ENCODE results near the gene TIAL1. TPM values are rescaled to one million over a fixed set of nuclear protein-coding genes. Genes with fewer than 3 reads are reported as not detected.

TIAL1 gene
- total RNA-seq, 1 experiment from 2014 or later: 174 TPM

DNA sequence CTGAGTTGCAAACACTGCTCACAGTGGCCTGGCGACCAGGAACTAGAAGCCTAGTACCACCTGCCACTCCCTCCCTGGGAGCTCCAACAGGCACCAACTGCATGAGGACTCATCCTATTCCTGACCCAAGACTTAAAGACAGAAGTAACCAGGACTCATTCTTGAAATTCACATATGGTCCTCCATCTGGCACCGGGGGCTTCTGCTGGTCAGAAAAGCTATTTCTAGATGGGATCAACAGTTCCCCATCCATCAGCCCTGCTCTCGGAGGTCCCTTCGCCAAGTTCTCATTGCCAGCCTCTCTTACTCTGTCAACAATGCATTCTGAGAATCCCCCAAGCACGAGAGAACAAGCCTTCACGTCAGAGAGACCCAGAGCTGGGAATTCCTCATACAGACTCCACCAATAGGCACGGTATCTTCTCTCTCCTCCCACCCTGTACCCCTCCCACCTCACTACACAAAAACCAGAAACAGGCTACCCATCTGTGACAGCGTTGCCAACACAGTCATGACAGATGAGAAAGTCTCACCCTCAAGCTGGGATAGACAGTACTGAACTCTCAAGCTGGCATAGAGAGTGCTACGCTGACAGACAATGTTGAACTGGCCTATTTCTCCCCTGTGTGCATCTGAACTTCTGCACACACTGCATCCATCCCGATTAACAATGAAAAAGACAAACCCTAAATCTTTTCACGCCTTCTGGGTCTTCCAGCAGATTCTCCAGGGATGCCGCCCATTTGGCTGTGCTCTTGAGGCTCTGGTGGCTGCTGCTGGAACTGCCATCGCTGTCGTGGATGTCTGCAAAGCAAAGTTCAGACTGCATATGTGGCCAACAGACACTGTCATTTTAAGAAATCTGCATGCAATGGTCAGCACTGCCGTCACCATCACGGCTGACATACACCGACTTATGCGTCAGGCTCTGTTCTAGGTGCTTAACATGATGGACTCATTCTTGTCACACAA, 69.9 kb downstream of the TIAL1 start:
- TF ChIP-seq, protein P1, sequence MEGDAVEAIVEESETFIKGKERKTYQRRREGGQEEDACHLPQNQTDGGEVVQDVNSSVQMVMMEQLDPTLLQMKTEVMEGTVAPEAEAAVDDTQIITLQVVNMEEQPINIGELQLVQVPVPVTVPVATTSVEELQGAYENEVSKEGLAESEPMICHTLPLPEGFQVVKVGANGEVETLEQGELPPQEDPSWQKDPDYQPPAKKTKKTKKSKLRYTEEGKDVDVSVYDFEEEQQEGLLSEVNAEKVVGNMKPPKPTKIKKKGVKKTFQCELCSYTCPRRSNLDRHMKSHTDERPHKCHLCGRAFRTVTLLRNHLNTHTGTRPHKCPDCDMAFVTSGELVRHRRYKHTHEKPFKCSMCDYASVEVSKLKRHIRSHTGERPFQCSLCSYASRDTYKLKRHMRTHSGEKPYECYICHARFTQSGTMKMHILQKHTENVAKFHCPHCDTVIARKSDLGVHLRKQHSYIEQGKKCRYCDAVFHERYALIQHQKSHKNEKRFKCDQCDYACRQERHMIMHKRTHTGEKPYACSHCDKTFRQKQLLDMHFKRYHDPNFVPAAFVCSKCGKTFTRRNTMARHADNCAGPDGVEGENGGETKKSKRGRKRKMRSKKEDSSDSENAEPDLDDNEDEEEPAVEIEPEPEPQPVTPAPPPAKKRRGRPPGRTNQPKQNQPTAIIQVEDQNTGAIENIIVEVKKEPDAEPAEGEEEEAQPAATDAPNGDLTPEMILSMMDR (IDR thresholded peaks at IDR 0.05; ENCODE audit: insufficient read depth in 1 of 2, low read depth in 1 of 2, low read length in 1 of 2, severe bottlenecking in 1 of 2, unreplicated experiment in 1 of 2): peak; percentile 25 to 41
- H3K4me1 ChIP-seq: no peaks in the 10 kb centered on the region
- no peaks in the 10 kb centered on the region for H3K27me3 Mint-ChIP-seq (ENCODE audit: insufficient read depth, unreplicated experiment)
- H3K36me3 ChIP-seq (ENCODE audit: control insufficient read depth, insufficient read depth, low read length): no peaks in the 10 kb centered on the region
- no peak overlapping the region for H3K27ac Mint-ChIP-seq (ENCODE audit: unreplicated experiment)
- no peaks in the 10 kb centered on the region for H3K9me3 Mint-ChIP-seq (ENCODE audit: unreplicated experiment)
- no peaks in the 10 kb centered on the region for H3K9me3 ChIP-seq
- ChIA-PET POLR2A (no interaction called here), CTCF (no interaction called here)
- H3K4me3 Mint-ChIP-seq (ENCODE audit: unreplicated experiment): no peak overlapping the region
- intact Hi-C loops (cut with micrococcal nuclease; ENCODE audit: unreplicated experiment): no loop called here
- no peaks in the 10 kb centered on the region for H3K4me1 Mint-ChIP-seq (ENCODE audit: low read depth, unreplicated experiment)
- H3K36me3 Mint-ChIP-seq (ENCODE audit: insufficient read depth, unreplicated experiment): peaks cover 7% of the 10 kb centered on the region
- H3K27me3 ChIP-seq (replicated peaks; ENCODE audit: control insufficient read depth, insufficient read depth, low read length): no peaks in the 10 kb centered on the region
- BruUV-seq (replicated peaks): no TSS peak
- no peak overlapping the region for H3K4me3 ChIP-seq (ENCODE audit: low read depth, low read length)
- peak in 1 of 2 experiments; percentile 18 for DNase-seq

DNA sequence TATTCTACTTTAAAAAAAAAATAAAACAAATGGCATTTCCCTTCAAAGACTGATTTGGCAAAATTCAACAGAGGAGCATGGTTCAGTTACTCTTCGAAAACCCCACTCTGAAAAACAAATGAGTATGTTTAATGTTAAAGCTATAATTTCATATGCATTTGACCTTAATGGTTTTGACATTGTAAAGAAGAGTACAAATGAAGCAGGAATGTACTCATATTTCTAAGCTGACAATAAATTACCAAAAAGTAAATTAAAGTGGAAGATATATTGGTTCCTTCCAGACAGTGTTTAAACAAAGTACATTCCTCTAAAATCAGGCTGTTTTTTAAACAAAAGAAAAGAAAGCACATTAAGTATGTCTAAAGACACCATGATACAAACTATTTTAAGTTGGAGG, 70.6 kb downstream of the TIAL1 start:
- H3K36me3 Mint-ChIP-seq (ENCODE audit: insufficient read depth, unreplicated experiment): peaks cover 7% of the 10 kb centered on the region
- POLR2A ChIA-PET: no interaction called here
- CTCF ChIA-PET: no interaction called here
- no peak overlapping the region for H3K27ac Mint-ChIP-seq (ENCODE audit: unreplicated experiment)
- no peaks in the 10 kb centered on the region for H3K9me3 Mint-ChIP-seq (ENCODE audit: unreplicated experiment)
- Histone ChIP-seq H3K4me1 (no peaks in the 10 kb centered on the region), H3K4me3 (ENCODE audit: low read depth, low read length) (no peak overlapping the region), H3K27me3 (replicated peaks; ENCODE audit: control insufficient read depth, insufficient read depth, low read length) (no peaks in the 10 kb centered on the region), H3K36me3 (ENCODE audit: control insufficient read depth, insufficient read depth, low read length) (no peaks in the 10 kb centered on the region), H3K9me3 (no peaks in the 10 kb centered on the region)
- intact Hi-C loops (cut with micrococcal nuclease; ENCODE audit: unreplicated experiment): no loop called here
- no TSS peak for BruUV-seq (replicated peaks)
- TF ChIP-seq, protein P1 (IDR thresholded peaks at IDR 0.05; ENCODE audit: insufficient read depth in 1 of 2, low read depth in 1 of 2, low read length in 1 of 2, severe bottlenecking in 1 of 2, unreplicated experiment in 1 of 2): no peak
- H3K4me3 Mint-ChIP-seq (ENCODE audit: unreplicated experiment): no peak overlapping the region
- no peak for DNase-seq
- H3K4me1 Mint-ChIP-seq (ENCODE audit: low read depth, unreplicated experiment): no peaks in the 10 kb centered on the region
- H3K27me3 Mint-ChIP-seq (ENCODE audit: insufficient read depth, unreplicated experiment): no peaks in the 10 kb centered on the region

DNA sequence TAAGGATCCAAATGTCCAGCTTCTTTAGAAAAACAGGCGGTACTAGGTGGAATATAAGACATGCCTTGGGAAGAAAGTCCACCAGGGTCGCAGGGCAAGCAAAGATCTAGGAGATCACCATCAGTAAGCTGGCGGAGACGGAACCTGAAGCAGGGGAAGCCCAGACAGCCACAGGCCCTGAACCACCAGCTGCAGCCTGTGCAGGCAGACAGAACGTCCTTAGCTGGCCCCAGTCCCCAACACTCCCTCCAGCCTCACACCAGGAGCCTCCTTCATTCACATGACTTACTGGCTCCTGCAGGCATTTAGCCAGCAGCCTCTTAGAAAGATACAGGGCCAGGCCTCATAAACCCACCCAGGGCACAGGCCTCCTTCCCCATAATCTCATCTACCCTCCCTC, 71.6 kb downstream of the TIAL1 start:
- Mint-ChIP-seq H3K4me1 (ENCODE audit: low read depth, unreplicated experiment) (no peaks in the 10 kb centered on the region), H3K27ac (ENCODE audit: unreplicated experiment) (no peak overlapping the region), H3K9me3 (ENCODE audit: unreplicated experiment) (no peaks in the 10 kb centered on the region), H3K4me3 (ENCODE audit: unreplicated experiment) (no peak overlapping the region), H3K27me3 (ENCODE audit: insufficient read depth, unreplicated experiment) (no peaks in the 10 kb centered on the region), H3K36me3 (ENCODE audit: insufficient read depth, unreplicated experiment) (peaks cover 7% of the 10 kb centered on the region)
- TF ChIP-seq, protein P1 (IDR thresholded peaks at IDR 0.05; ENCODE audit: insufficient read depth in 1 of 2, low read depth in 1 of 2, low read length in 1 of 2, severe bottlenecking in 1 of 2, unreplicated experiment in 1 of 2): no peak
- CTCF ChIA-PET: no interaction called here
- Histone ChIP-seq H3K36me3 (ENCODE audit: control insufficient read depth, insufficient read depth, low read length) (no peaks in the 10 kb centered on the region), H3K4me1 (no peaks in the 10 kb centered on the region), H3K4me3 (ENCODE audit: low read depth, low read length) (no peak overlapping the region), H3K27me3 (replicated peaks; ENCODE audit: control insufficient read depth, insufficient read depth, low read length) (no peaks in the 10 kb centered on the region), H3K9me3 (no peaks in the 10 kb centered on the region)
- no TSS peak for BruUV-seq (replicated peaks)
- intact Hi-C loops (cut with micrococcal nuclease; ENCODE audit: unreplicated experiment): no loop called here
- POLR2A ChIA-PET: no interaction called here
- DNase-seq: no peak

Measured in Caco-2 (cell line).